ENCODE data around the gene ITGAX. TPM values are rescaled to one million over a fixed set of nuclear protein-coding genes. Genes with fewer than 3 reads are reported as not detected.

Gene ITGAX
- total RNA-seq, 4 donors from 2014 or later = 1.2 to 3.8 (median 3.7) TPM; not detected in 1

DNA sequence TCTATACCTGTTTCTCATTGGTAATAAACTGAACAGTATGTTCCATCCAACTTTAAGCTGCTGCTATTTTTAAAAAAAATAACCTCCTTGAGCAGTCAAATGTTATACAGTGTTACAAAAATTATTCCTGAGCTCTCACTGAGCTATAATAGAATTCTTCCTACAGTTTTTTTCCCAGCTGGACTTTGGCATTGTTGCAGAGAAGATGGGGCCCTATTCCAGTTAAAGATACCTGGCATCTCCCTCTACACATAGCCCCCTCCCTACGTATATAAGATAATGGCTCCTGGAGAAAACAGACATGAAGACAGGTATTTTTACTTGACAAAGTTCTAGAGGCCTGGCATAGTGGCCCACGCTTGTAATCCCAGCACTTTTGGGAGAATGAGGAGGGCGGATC lies 74.8 kb downstream of the ITGAX start:
- Histone ChIP-seq H3K4me1 (peaks cover 0 to 5% (median 3%) of the 10 kb centered on the region in 4 donors), H3K27ac (no peak overlapping the region), H3K9me3 (no peaks in the 10 kb centered on the region), H3K36me3 (no peaks in the 10 kb centered on the region), H3K27me3 (no peaks in the 10 kb centered on the region), H3K4me3 (no peak overlapping the region)
- no peak for TF ChIP-seq EP300 (IDR thresholded peaks at IDR 0.05; ENCODE audit: low read depth)
- TF ChIP-seq POLR2A (IDR thresholded peaks at IDR 0.05) = no peak
- TF ChIP-seq, protein P1, sequence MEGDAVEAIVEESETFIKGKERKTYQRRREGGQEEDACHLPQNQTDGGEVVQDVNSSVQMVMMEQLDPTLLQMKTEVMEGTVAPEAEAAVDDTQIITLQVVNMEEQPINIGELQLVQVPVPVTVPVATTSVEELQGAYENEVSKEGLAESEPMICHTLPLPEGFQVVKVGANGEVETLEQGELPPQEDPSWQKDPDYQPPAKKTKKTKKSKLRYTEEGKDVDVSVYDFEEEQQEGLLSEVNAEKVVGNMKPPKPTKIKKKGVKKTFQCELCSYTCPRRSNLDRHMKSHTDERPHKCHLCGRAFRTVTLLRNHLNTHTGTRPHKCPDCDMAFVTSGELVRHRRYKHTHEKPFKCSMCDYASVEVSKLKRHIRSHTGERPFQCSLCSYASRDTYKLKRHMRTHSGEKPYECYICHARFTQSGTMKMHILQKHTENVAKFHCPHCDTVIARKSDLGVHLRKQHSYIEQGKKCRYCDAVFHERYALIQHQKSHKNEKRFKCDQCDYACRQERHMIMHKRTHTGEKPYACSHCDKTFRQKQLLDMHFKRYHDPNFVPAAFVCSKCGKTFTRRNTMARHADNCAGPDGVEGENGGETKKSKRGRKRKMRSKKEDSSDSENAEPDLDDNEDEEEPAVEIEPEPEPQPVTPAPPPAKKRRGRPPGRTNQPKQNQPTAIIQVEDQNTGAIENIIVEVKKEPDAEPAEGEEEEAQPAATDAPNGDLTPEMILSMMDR (IDR thresholded peaks at IDR 0.05) = no peak
- no peak for TF ChIP-seq POLR2AphosphoS5 (IDR thresholded peaks at IDR 0.05)
- intact Hi-C loops (cut with DNase I; ENCODE audit: low total_unique reads) = no loop called here
- in situ Hi-C loops (cut with MboI; ENCODE audit: low pct_ligation_motif_present in 1 of 4, low pct_unique_long_range_greater_than_20kb in 1 of 4, low sequenced_read_pairs in 3 of 4) = loop anchor here in 2 of 4 donors (25.0 kb wide), 2 partner anchors 242 to 442 kb away; partner anchors contain the start of genes HSD3B7 (in 2 of the 2) and FUS (in 1 of the 2)
- WGBS, 2 donors (ENCODE audit: low coverage in 1 of 2) = 63 to 84% methylated on average over 2 to 3 of the region's 3 CpGs
- DNase-seq = no peak

DNA sequence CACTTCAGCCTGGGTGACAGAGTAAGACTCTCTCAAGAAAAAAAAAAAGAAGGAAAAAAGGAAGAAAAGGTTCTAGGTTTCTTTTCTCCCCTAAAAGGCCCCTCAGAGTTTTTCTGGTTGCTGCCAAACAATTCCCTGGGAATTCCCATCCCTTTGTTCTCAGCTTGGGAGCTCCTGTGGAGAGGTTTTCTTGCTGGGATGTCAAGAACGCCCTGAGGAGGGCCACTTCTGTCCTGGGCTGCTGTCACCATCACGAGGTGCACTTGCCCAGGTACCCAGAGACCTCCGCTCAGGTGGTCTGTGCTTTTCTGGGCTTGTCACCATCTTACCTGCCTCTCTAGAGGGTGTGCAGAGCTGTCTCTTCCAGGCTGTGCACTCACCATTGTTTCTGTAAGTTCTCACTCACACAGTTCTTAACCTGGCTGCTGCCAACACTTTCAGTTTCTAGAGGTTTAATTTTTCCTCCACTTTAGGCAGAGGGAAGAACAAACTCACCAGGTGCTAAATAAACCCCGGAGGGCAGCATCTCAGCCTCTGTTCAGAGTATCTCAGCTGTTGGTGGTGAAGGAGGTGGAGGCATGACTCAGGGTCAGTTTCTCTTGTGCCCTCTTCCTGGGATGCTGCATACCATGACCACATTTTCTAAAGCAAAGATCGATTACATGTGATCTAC lies 75.5 kb downstream of the ITGAX start:
- intact Hi-C loops (cut with DNase I; ENCODE audit: low total_unique reads) (no loop called here), in situ Hi-C loops (cut with MboI; ENCODE audit: low pct_ligation_motif_present in 1 of 4, low pct_unique_long_range_greater_than_20kb in 1 of 4, low sequenced_read_pairs in 3 of 4) (loop anchor here in 2 of 4 donors (25.0 kb wide), 2 partner anchors 243 to 443 kb away; partner anchors contain the start of genes HSD3B7 (in 2 of the 2) and FUS (in 1 of the 2))
- peaks cover 0 to 5% (median 3%) of the 10 kb centered on the region in 4 donors for H3K4me1 ChIP-seq
- no peaks in the 10 kb centered on the region for H3K36me3 ChIP-seq
- no peaks in the 10 kb centered on the region for H3K27me3 ChIP-seq
- no peak overlapping the region for H3K4me3 ChIP-seq
- no peak for DNase-seq
- H3K27ac ChIP-seq = no peak overlapping the region
- TF ChIP-seq EP300 (IDR thresholded peaks at IDR 0.05; ENCODE audit: low read depth) (no peak), POLR2A (IDR thresholded peaks at IDR 0.05) (no peak), POLR2AphosphoS5 (IDR thresholded peaks at IDR 0.05) (no peak)
- TF ChIP-seq, protein P1 (IDR thresholded peaks at IDR 0.05) = no peak
- H3K9me3 ChIP-seq = no peaks in the 10 kb centered on the region
- 64 to 67% methylated on average over 3 to 5 of the region's 5 CpGs for WGBS, 2 donors (ENCODE audit: low coverage in 1 of 2)

Other genes starting within 250 kb of the ITGAX start
- 10 to 100 TPM; 46.8 to 56.5 (median 51.3) TPM for gene BCKDK, start 246.8 kb upstream of the ITGAX start, total RNA-seq
- gene KAT8, start 237.5 kb upstream of the ITGAX start, total RNA-seq = 10 to 100 TPM; 61.0 to 93.5 (median 62.1) TPM
- gene PRSS8, start 219.4 kb upstream of the ITGAX start, total RNA-seq = 100 to 1,000 TPM; 101 to 510 (median 372) TPM
- 10 to 100 TPM in 1 of 4 donors, 1 to 10 TPM in 2, not detected in 1; 8.1 to 42.3 (median 9.8) TPM for gene PRSS36, start 205.1 kb upstream of the ITGAX start, total RNA-seq
- gene FUS, start 175.0 kb upstream of the ITGAX start, total RNA-seq = 100 to 1,000 TPM in 1 of 4 donors, 10 to 100 TPM in 3; 43.6 to 116 (median 59.0) TPM
- 100 to 1,000 TPM in 2 of 4 donors, 10 to 100 TPM in 2; 33.3 to 128 (median 90.6) TPM for gene PYCARD, start 152.4 kb upstream of the ITGAX start, total RNA-seq
- under 1 TPM in 1 of 4 donors, not detected in 3; 0.14 TPM for gene TRIM72, start 141.1 kb upstream of the ITGAX start, total RNA-seq
- gene PYDC1, start 138.0 kb upstream of the ITGAX start, total RNA-seq = not detected
- gene ITGAM, start 95.2 kb upstream of the ITGAX start, total RNA-seq = 10 to 100 TPM in 1 of 4 donors, 1 to 10 TPM in 3; 1.1 to 11.5 (median 2.3) TPM
- under 1 TPM in 1 of 4 donors, not detected in 3; 0.75 TPM for gene ITGAD, start 38.2 kb downstream of the ITGAX start, total RNA-seq
- gene COX6A2, start 73.2 kb downstream of the ITGAX start, total RNA-seq = not detected
- under 1 TPM in 2 of 4 donors, not detected in 2; 0.14 to 0.79 TPM for gene ZNF843, start 87.6 kb downstream of the ITGAX start, total RNA-seq
- gene ARMC5, start 104.3 kb downstream of the ITGAX start, total RNA-seq = 10 to 100 TPM in 1 of 4 donors, 1 to 10 TPM in 3; 3.2 to 17.6 (median 8.4) TPM
- gene TGFB1I1, start 117.0 kb downstream of the ITGAX start, total RNA-seq = 100 to 1,000 TPM in 1 of 4 donors, 10 to 100 TPM in 3; 43.0 to 102 (median 61.4) TPM
- gene SLC5A2, start 127.9 kb downstream of the ITGAX start, total RNA-seq = not detected
- 10 to 100 TPM; 49.2 to 86.5 (median 71.3) TPM for gene RUSF1, start 153.2 kb downstream of the ITGAX start, total RNA-seq
- gene AHSP, start 172.7 kb downstream of the ITGAX start, total RNA-seq = not detected